Panc1 (cell line): ENCODE results near the gene ARFRP1. TPM values are rescaled to one million over a fixed set of nuclear protein-coding genes. Genes with fewer than 3 reads are reported as not detected.

Experiments
- ATAC-seq: fragments of 200-7000 bp; cut with Tn5 transposase; 2 replicates; pipeline ENCODE4 v1.9.1; 2020; ENCODE audit warnings: mild to moderate bottlenecking, moderate library complexity
- BruUV-seq: library from RNA; stranded (reverse); fragments of 400-500 nt; replicated peaks from 2 replicates; lab custom pipeline; 2021; lab: Mats Ljungman, UMichigan
- CTCF ChIA-PET: fragments of 300-600 bp; sonication (Branson Sonifier 250); formaldehyde crosslinking; loops from one replicate; lab custom pipeline; 2022; ENCODE audit warnings: antibody characterized with exemption; lab: Charles Lee
- POLR2A ChIA-PET: fragments of 300-600 bp; sonication (Branson Sonifier 250); formaldehyde crosslinking; loops from one replicate; lab custom pipeline; 2022; ENCODE audit warnings: antibody characterized with exemption; lab: Charles Lee
- DNase-seq: peaks from one replicate; pipeline ENCODE4 v3.0.0-alpha.2; 2010; ENCODE audit warnings: low read depth, low spot score
- H3K27ac ChIP-seq: 2 replicates; pipeline ENCODE4 v1.5.1; 2011; ENCODE audit warnings: mild to moderate bottlenecking, low read length, inconsistent platforms
- H3K27me3 ChIP-seq: fragments of 200-500 bp; sonication (Bioruptor generic); 2 replicates; pipeline ENCODE4 v1.6.0; 2014; ENCODE audit warnings: low read length, inconsistent platforms; ENCODE audit not compliant: control insufficient read depth, insufficient read depth
- H3K36me3 ChIP-seq: fragments of 200-500 bp; sonication (Bioruptor generic); 2 replicates; pipeline ENCODE4 v1.5.1; 2014; ENCODE audit warnings: inconsistent platforms, mild to moderate bottlenecking, low read length, moderate library complexity; ENCODE audit not compliant: control insufficient read depth, insufficient read depth
- H3K4me1 ChIP-seq: 2 replicates; pipeline ENCODE4 v1.5.1; 2011; ENCODE audit warnings: inconsistent platforms, mild to moderate bottlenecking, low read length, moderate library complexity; ENCODE audit not compliant: control insufficient read depth, insufficient read depth
- H3K4me3 ChIP-seq, 2 experiments: 2 replicates each; pipeline ENCODE4 v1.5.1; 2011 to 2012; ENCODE audit warnings: low read depth in 2 of 2, low read length in 2 of 2, mild to moderate bottlenecking in 2 of 2, inconsistent platforms in 1 of 2, moderate library complexity in 1 of 2
- H3K9me3 ChIP-seq: fragments of 200-500 bp; sonication (Bioruptor generic); 2 replicates; pipeline ENCODE4 v1.5.1; 2014; ENCODE audit warnings: low read depth, mild to moderate bottlenecking, inconsistent platforms, low read length, moderate library complexity; ENCODE audit not compliant: control insufficient read depth, insufficient read depth
- POLR2AphosphoS5 ChIP-seq: IDR thresholded peaks from 2 replicates; pipeline ENCODE4 v1.6.1; 2012; ENCODE audit warnings: mild to moderate bottlenecking, low read depth, low read length, moderate library complexity
- SIN3A ChIP-seq: IDR thresholded peaks from 2 replicates; pipeline ENCODE4 v1.6.1; 2012; ENCODE audit warnings: low read depth, mild to moderate bottlenecking, low read length, moderate library complexity, borderline replicate concordance; ENCODE audit not compliant: insufficient read depth
- TCF7L2 ChIP-seq: IDR thresholded peaks from 2 replicates; pipeline ENCODE4 v1.6.1; 2011; ENCODE audit warnings: mild to moderate bottlenecking, low read depth, low read length, inconsistent platforms
- in situ Hi-C: cut with HindIII; loops from 2 replicates; pipeline ENCODE4 v1.10.0; 2016; ENCODE audit warnings: low sequenced_read_pairs, low pct_unique_long_range_greater_than_20kb
- intact Hi-C: fragments of 100-400 bp; cut with micrococcal nuclease; formaldehyde crosslinking; loops from one replicate; pipeline ENCODE4 v1.10.0; 2022; ENCODE audit not compliant: unreplicated experiment
- total RNA-seq: library from RNA; stranded (reverse); gene quantifications from one replicate; pipeline ENCODE4 v1.2.1, GENCODE V29; 2021; ENCODE audit not compliant: unreplicated experiment
- TF ChIP-seq, protein P1 (sequence below): fragments of 450-650 bp; IDR thresholded peaks from 2 replicates; pipeline ENCODE4 v1.5.1; 2017; ENCODE audit warnings: mild to moderate bottlenecking
- TF ChIP-seq, protein P2 (sequence below), 2 experiments: IDR thresholded peaks; 2 replicates each; pipeline ENCODE4 v1.6.1; 2011 to 2012; ENCODE audit warnings: low read depth in 2 of 2, control low read depth in 1 of 2, low read length in 1 of 2, mild to moderate bottlenecking in 1 of 2, moderate library complexity in 1 of 2; ENCODE audit not compliant: insufficient read depth in 1 of 2

Gene ARFRP1
- total RNA-seq, 1 experiment from 2014 or later = 57.9 TPM

DNA sequence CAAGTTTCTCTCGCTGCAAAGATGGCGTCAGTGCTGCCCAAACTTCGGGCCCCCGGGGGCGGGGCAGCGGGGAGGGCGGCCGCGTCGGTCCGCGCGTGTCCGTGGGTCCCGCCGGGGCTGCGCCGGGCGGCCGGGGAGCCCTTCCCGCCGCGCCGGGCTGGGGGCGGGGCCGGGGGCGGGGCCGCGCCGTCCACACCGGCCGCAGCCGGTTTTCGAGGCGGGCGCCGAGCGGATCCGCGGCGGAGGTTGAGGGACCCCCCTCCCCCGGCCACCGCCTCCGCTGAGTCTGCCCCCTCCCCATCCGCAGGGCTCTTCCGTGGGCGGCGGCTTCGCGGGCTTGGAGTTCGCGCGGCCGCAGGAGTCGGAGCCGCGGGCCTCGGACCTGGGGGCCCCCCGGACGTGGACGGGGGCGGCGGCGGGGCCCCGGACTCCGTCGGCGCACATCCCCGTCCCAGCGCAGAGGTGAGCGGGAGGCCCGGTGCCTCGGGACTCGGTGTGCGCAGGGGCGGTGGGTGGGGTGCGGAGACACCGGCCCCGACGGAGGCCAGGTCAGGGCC, 32.4 kb upstream of the ARFRP1 start:
- Histone ChIP-seq H3K27me3 (no peaks in the 10 kb centered on the region), H3K4me1 (peaks cover 43% of the 10 kb centered on the region), H3K36me3 (no peaks in the 10 kb centered on the region; the same call in 1 of the 2 replicates), H3K9me3 (no peaks in the 10 kb centered on the region), H3K27ac (peak overlapping the region; percentile 77), H3K4me3 (peak overlapping the region; percentile 63 to 66)
- intact Hi-C loops = no loop called here
- ATAC-seq (peak; percentile 8), DNase-seq (no peak)
- no TSS peak for BruUV-seq
- in situ Hi-C loops = no loop called here
- CTCF ChIA-PET = interaction anchor here (0.5 kb wide), 1 partner anchor 125 kb away, joined by 3 read pairs; no protein-coding TSS in a partner anchor
- TF ChIP-seq, protein P1, sequence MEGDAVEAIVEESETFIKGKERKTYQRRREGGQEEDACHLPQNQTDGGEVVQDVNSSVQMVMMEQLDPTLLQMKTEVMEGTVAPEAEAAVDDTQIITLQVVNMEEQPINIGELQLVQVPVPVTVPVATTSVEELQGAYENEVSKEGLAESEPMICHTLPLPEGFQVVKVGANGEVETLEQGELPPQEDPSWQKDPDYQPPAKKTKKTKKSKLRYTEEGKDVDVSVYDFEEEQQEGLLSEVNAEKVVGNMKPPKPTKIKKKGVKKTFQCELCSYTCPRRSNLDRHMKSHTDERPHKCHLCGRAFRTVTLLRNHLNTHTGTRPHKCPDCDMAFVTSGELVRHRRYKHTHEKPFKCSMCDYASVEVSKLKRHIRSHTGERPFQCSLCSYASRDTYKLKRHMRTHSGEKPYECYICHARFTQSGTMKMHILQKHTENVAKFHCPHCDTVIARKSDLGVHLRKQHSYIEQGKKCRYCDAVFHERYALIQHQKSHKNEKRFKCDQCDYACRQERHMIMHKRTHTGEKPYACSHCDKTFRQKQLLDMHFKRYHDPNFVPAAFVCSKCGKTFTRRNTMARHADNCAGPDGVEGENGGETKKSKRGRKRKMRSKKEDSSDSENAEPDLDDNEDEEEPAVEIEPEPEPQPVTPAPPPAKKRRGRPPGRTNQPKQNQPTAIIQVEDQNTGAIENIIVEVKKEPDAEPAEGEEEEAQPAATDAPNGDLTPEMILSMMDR = no peak
- TF ChIP-seq SIN3A (no peak), POLR2AphosphoS5 (no peak), TCF7L2 (no peak)
- TF ChIP-seq, protein P2, sequence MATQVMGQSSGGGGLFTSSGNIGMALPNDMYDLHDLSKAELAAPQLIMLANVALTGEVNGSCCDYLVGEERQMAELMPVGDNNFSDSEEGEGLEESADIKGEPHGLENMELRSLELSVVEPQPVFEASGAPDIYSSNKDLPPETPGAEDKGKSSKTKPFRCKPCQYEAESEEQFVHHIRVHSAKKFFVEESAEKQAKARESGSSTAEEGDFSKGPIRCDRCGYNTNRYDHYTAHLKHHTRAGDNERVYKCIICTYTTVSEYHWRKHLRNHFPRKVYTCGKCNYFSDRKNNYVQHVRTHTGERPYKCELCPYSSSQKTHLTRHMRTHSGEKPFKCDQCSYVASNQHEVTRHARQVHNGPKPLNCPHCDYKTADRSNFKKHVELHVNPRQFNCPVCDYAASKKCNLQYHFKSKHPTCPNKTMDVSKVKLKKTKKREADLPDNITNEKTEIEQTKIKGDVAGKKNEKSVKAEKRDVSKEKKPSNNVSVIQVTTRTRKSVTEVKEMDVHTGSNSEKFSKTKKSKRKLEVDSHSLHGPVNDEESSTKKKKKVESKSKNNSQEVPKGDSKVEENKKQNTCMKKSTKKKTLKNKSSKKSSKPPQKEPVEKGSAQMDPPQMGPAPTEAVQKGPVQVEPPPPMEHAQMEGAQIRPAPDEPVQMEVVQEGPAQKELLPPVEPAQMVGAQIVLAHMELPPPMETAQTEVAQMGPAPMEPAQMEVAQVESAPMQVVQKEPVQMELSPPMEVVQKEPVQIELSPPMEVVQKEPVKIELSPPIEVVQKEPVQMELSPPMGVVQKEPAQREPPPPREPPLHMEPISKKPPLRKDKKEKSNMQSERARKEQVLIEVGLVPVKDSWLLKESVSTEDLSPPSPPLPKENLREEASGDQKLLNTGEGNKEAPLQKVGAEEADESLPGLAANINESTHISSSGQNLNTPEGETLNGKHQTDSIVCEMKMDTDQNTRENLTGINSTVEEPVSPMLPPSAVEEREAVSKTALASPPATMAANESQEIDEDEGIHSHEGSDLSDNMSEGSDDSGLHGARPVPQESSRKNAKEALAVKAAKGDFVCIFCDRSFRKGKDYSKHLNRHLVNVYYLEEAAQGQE (IDR thresholded peaks at IDR 0.05; ENCODE audit: insufficient read depth in 1 of 2, low read depth in 2 of 2, low read length in 1 of 2) = no peak
- POLR2A ChIA-PET = interaction anchor here (0.5 kb wide), 2 partner anchors 15 to 21 kb away, joined by 3 read pairs; no protein-coding TSS in a partner anchor

DNA sequence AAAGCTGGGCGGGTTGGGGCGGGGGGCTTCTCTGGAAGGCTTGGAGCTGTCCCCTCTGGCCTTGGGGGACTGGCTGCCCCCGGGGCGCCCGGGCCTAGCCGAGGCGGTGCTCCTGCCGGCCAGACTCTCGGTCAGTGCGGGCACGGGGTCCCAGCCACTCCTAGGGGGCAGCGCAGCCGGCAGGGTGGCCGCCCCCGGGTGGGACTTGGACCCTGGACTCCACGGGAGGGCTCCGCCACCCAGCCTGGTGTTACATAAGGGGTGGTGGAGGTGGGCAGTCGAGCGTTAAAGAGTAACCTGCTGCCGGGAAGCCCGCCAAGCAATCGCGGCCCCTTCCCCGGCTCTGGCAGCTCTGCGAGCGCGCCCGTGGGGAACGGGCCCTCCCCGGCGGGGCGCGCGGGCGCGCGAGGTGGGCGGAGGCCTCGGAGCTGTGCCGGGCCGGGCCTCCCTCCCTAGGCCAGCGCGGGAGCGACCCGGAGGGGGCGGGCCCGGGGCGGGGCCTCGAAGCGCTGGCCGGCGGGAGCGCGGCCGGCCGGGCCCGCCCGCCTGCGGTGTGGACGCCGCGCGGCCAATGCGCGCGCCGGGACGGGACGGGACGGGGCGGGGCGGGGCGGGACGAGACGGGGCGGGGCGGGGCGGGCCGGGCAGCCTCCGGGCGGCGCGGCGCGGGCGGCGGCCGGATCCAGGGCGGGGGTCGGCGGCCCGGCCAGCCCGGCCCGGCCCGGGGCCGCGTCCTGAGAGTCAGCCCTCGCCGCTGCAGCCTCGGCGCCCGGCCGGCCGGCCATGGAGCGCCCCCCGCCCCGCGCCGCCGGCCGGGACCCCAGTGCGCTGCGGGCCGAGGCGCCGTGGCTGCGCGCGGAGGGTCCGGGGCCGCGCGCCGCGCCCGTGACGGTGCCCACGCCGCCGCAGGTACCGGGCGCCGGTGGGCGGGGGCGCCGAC, 31.6 kb upstream of the ARFRP1 start, which contains the start of gene SLC2A4RG:
Gene SLC2A4RG, plus strand, starts transcription at position 647 of the 940 bp plus-strand sequence. Its CDS starts 137 bp downstream, at position 784.
- TF ChIP-seq, protein P2 (IDR thresholded peaks at IDR 0.05; ENCODE audit: insufficient read depth in 1 of 2, low read depth in 2 of 2, low read length in 1 of 2) = no peak
- TF ChIP-seq SIN3A = peak; percentile 19; the same call in 1 of the 2 replicates
- peak within 1 kb of the TSS; percentile 77 for H3K27ac ChIP-seq
- H3K4me3 ChIP-seq = peak within 1 kb of the TSS; percentile 63 to 66
- peaks cover 45% of the 10 kb centered on the region for H3K4me1 ChIP-seq
- intact Hi-C loops = no loop called here
- no peaks in the 10 kb centered on the region; the same call in 1 of the 2 replicates for H3K36me3 ChIP-seq
- H3K27me3 ChIP-seq = no peaks in the 10 kb centered on the region
- DNase-seq (no peak), ATAC-seq (peak; percentile 77)
- H3K9me3 ChIP-seq = no peaks in the 10 kb centered on the region
- POLR2A ChIA-PET = no interaction called here
- CTCF ChIA-PET = interaction anchor here (0.6 kb wide), 1 partner anchor 1200 kb away, joined by 4 read pairs; no protein-coding TSS in a partner anchor
- no TSS peak for BruUV-seq
- in situ Hi-C loops = no loop called here
